ENCODE measurements around the gene BCAS1. TPM values are rescaled to one million over a fixed set of nuclear protein-coding genes. Genes with fewer than 3 reads are reported as not detected.
"Not testable (repeated sequence)": the region's sequence is repeated elsewhere in the genome, so short reads cannot be mapped to it uniquely, and the experiment has no call there.

The BCAS1 gene
- total RNA-seq, 1 experiment from 2014 or later: 0.16 TPM

DNA sequence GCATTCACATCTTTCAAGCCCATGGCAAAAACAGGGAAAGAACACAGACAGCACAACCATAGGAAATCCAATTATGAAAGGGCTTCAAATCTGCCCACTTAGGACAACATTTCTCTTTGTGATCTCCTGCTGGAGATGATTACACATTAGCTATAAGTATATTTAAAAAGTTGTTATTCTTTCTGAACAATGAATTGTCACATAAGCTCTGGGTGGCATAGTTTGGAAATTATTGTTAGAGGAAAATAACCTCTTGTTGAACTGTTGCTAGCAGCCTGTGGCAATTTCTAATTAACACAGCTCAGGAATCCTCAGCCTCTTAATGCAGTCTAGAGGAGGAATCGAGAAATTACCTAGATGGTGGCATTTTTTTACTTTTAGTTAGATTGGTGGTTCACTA lies 54.9 kb downstream of the BCAS1 start:
- H3K4me1 ChIP-seq: no peaks in the 10 kb centered on the region
- no peaks in the 10 kb centered on the region for H3K36me3 ChIP-seq
- H3K27me3 ChIP-seq: no peaks in the 10 kb centered on the region
- H3K9me3 ChIP-seq (replicated peaks): no peaks in the 10 kb centered on the region
- H3K4me3 ChIP-seq: no peak overlapping the region
- no peak for DNase-seq
- H3K27ac ChIP-seq: no peak overlapping the region

DNA sequence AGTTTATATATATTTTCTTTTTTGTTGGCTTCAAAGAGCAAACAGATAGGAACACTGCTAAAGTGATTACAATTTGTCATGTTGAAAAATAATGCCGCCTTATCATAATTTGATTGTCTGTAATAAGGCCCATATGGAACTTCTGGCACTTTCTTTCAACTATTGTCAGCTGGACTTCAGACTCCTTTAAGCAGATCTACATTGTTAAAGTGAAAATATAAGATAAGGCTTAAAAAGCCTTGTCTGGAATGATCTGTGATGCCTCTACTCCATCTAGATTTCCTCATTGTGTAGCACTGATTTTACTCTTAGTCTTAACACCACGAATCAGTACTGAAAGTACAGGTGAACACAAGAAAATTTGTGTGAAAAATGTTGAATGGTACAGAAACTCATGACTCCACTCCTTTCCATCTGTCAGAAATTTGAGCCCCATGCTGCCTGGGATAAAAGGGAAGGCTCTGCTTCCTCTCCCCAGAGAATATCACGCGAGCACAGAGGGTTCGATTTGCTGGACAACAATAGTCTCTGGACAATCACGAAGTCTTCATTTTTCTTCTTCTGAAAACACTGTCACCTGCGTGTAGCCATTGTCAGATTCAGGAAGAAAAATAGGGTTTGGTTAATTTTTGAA lies 56.0 kb downstream of the BCAS1 start:
- no peaks in the 10 kb centered on the region for H3K4me1 ChIP-seq
- H3K27me3 ChIP-seq: no peaks in the 10 kb centered on the region
- H3K36me3 ChIP-seq: no peaks in the 10 kb centered on the region
- no peaks in the 10 kb centered on the region for H3K9me3 ChIP-seq (replicated peaks)
- H3K27ac ChIP-seq: no peak overlapping the region
- no peak overlapping the region for H3K4me3 ChIP-seq
- peak in 1 of 2 experiments; percentile 27 for DNase-seq

DNA sequence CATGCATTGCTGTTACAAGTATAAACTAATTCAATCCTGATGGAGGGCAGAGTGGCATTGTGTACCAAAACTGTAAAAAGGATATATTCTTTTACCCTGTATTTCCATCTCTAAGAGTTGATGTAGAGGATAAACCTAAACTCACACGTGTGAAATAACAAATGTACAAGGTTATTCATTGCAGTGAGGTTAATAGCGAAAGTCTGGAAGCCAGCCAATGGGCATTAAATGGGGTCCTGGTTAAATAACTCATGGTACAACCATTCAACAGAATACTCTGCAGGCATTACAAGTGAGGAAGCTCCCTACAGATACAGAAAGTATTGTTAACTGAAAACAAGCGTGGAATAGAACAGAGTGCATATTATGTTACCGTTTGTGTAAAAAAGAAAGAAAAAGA lies 56.9 kb downstream of the BCAS1 start:
- peak in 1 of 2 experiments; percentile 16 for DNase-seq
- Histone ChIP-seq H3K27ac (no peak overlapping the region), H3K4me1 (no peaks in the 10 kb centered on the region), H3K4me3 (no peak overlapping the region), H3K9me3 (replicated peaks) (no peaks in the 10 kb centered on the region), H3K36me3 (no peaks in the 10 kb centered on the region), H3K27me3 (no peaks in the 10 kb centered on the region)

DNA sequence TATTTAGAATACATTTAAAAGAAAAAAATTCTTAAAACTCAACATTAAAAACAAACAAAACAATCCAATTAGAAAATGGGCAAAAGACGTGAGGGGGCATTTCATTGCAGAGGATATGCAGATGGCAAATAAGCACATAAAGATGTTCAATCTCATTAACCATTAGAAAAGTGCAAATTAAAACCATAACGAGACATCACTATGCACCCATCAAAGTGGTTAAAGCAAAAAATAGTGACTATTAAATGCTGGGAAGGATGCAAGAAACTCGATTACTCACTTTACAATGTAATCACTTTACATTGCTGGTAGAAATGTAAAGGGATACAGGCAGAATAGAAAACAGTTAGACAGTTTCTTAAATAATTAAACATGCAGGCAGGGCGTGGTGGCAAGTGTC lies 59.0 kb downstream of the BCAS1 start:
- H3K9me3 ChIP-seq (replicated peaks): no peaks in the 10 kb centered on the region
- H3K27me3 ChIP-seq: no peaks in the 10 kb centered on the region

DNA sequence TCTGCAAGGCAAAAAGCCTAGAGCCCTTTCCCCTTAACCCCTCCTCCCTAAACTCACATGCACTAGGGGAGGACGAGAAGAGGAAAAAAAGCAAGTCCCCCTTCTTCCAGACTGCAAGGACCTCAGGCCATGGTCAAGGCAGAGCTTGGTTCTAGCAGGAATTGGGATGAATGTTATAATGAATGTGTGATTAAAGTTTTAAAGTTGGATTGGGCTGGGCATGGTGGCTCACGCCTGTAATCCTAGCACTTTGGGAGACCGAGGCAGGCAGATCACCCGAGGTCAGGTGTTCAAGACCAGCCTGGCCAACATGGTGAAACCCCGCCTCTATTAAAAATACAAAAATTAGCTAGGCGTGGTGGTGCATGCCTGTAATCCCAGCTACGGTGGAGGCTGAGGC lies 64.2 kb downstream of the BCAS1 start:
- not testable (repeated sequence) for H3K4me3 ChIP-seq; H3K36me3 ChIP-seq; H3K4me1 ChIP-seq; DNase-seq; H3K9me3 ChIP-seq (replicated peaks); H3K27me3 ChIP-seq; H3K27ac ChIP-seq

More for the DNA sequence above, 59.0 kb downstream of the BCAS1 start:
- Histone ChIP-seq H3K27ac (no peak overlapping the region), H3K4me3 (no peak overlapping the region), H3K4me1 (no peaks in the 10 kb centered on the region), H3K36me3 (no peaks in the 10 kb centered on the region)
- DNase-seq: no peak

DNA sequence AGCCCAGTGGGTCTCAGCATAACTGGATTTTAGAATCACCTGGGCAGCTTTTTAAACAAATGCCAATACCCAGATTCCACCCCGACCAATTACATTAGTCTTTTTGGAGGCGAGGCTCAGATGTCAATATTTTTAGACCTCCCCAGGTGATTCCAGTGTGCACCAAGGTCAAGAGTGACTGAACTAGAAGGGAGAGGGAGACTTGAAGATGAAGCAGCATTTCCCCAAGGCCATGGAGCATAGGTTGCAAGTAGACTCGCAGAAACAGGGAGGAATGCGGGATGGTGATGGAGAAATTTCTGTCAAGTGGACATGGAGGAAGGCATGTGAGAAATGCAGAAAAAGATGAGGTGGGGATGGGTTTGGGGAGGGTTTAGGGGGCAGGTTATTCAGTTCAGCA lies 64.9 kb downstream of the BCAS1 start:
- no peak for DNase-seq
- no peak overlapping the region for H3K4me3 ChIP-seq
- peaks cover under 1% of the 10 kb centered on the region; the same call in 1 of the 2 replicates for H3K9me3 ChIP-seq (replicated peaks)
- H3K27ac ChIP-seq: no peak overlapping the region
- H3K4me1 ChIP-seq: no peaks in the 10 kb centered on the region
- no peaks in the 10 kb centered on the region for H3K27me3 ChIP-seq
- no peaks in the 10 kb centered on the region for H3K36me3 ChIP-seq

DNA sequence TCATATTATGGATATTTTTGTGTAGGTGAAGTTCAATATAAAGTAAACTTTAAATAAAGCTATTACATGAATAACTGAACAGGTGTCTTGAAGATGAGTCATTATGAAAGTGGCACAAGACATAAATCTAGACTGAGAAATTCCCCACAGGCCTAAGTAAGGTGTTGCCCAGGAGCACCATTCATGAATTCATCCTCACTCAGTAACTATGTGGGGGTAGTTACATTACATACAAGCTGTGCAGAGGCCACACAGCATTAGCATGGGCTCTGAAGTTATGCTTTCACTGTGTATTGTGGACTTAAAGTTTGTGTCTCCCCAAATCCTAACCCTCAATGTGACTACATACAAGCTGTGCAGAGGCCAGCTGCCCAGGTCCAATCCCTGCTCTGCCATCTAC lies 65.9 kb downstream of the BCAS1 start:
- H3K9me3 ChIP-seq (replicated peaks): peaks cover 3% of the 10 kb centered on the region; the same call in 1 of the 2 replicates
- H3K36me3 ChIP-seq: no peaks in the 10 kb centered on the region
- no peaks in the 10 kb centered on the region for H3K27me3 ChIP-seq
- H3K27ac ChIP-seq: no peak overlapping the region
- no peak for DNase-seq
- H3K4me3 ChIP-seq: no peak overlapping the region
- no peaks in the 10 kb centered on the region for H3K4me1 ChIP-seq

DNA sequence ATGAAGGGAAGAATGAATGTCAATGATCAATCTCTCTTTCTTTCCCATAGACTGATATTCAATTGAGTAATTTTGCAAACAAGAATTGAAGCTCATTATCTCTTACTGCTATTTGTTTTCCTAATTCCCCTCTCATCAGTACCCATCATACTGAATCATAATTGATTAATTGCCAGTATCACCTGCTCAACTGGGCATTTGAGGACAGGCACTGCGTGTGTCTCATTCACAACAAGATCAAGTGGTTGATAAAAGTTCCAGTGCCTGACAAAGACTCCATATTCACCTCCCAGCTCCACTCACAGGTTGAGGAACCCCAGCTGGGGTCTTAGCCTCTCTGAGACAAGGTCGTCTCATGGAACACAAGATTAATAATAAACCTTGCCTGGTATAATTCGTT lies 67.7 kb downstream of the BCAS1 start:
- Histone ChIP-seq H3K4me3 (no peak overlapping the region), H3K27me3 (no peaks in the 10 kb centered on the region), H3K27ac (no peak overlapping the region), H3K9me3 (replicated peaks) (peaks cover 3% of the 10 kb centered on the region; the same call in 1 of the 2 replicates), H3K36me3 (no peaks in the 10 kb centered on the region), H3K4me1 (no peaks in the 10 kb centered on the region)
- DNase-seq: no peak

DNA sequence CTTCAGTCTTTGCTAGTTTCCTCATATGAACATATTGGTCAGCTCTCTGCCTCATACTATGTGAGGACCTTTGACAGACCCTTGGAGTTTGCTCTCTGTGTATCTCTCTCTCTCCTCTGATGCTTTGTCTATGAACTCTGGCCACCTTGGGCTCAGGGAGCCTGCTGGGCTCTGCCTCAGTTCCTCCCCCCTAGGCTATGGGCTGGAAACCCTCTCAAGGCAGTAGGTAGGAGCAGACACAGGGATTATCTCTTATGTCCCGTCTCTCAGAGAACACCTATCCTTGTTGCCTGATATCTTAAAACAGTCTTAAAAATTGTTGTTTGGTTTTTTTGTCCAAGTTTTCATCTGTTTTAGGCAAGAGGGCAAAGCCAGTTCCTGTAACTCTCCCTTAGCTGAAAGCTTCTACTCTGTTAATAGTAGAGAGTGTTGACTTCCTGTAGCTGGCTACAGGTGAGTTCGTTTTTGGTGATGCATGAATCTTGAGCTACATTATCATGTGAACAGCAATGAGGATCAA lies 68.3 kb downstream of the BCAS1 start:
- Histone ChIP-seq H3K4me1 (no peaks in the 10 kb centered on the region), H3K27me3 (no peaks in the 10 kb centered on the region), H3K9me3 (replicated peaks) (peaks cover 3% of the 10 kb centered on the region; the same call in 1 of the 2 replicates), H3K4me3 (no peak overlapping the region), H3K27ac (no peak overlapping the region), H3K36me3 (no peaks in the 10 kb centered on the region)
- DNase-seq: no peak

DNA sequence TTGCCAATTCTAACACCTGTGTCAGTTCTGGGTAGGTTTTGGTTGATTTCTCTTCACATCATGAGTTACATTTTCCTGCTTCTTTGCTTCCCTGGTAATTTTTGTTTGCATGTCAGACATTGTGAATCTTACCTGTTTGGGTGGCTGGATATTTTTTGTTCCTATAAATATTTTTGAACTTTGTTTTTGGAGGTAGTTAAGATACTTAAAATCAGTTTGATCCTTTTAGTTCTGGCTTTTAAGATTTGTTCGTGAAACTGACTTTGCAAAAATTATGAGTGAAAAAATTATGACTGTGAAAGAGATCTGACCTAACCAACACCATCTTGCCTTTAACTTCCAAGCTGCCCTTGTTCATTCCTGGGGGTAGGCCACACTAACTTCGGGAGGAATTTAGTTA lies 69.5 kb downstream of the BCAS1 start:
- Histone ChIP-seq H3K9me3 (replicated peaks) (peaks cover 3% of the 10 kb centered on the region; the same call in 1 of the 2 replicates), H3K27ac (no peak overlapping the region), H3K36me3 (no peaks in the 10 kb centered on the region), H3K27me3 (0 out of 2 replicates have a peak, but pooled peaks cover 3% of the 10 kb centered on the region), H3K4me1 (no peaks in the 10 kb centered on the region), H3K4me3 (no peak overlapping the region)
- no peak for DNase-seq

DNA sequence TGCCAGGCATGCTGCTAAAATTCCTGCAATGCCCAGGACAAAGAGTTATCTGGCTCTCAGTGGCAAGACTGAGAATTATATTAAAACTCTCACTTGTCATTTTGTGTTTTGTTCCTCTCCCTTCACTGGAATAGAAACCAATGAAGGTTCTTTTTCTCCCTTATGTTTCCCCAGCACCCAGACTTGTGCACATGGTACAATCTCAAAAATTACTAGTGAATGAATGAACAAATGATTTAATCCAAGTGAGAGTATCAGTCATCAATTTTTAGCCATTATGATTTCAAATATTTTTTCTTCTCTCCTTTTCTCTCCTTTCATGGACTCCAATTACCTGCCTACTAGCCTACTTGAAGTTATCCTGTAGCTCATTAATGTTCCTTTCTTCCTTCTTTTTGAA lies 70.1 kb downstream of the BCAS1 start:
- no peak overlapping the region for H3K4me3 ChIP-seq
- no peak overlapping the region for H3K27ac ChIP-seq
- no peaks in the 10 kb centered on the region for H3K4me1 ChIP-seq
- DNase-seq: no peak
- peaks cover 3% of the 10 kb centered on the region; the same call in 1 of the 2 replicates for H3K9me3 ChIP-seq (replicated peaks)
- H3K27me3 ChIP-seq: 0 out of 2 replicates have a peak, but pooled peaks cover 3% of the 10 kb centered on the region
- H3K36me3 ChIP-seq: no peaks in the 10 kb centered on the region

DNA sequence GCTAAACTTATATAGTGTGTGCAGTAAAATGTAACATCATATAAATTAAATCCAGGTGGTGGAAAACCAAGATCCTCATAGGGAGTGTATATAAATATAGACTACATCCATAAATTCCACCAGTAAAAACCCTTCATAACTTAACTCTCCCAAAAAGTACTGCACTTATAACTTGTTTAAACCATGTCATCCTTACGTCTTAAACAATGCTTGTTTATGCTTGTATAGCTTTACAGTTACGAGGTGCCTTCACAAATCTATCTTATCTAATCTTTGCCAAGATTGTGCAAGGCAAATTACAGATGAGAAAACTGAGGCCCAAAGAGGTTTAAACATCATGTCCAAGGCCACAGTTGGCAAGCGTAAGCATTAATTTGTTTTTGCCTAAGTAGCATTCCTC lies 71.3 kb downstream of the BCAS1 start:
- no peak overlapping the region for H3K27ac ChIP-seq
- H3K9me3 ChIP-seq (replicated peaks): peaks cover 3% of the 10 kb centered on the region; the same call in 1 of the 2 replicates

DNA sequence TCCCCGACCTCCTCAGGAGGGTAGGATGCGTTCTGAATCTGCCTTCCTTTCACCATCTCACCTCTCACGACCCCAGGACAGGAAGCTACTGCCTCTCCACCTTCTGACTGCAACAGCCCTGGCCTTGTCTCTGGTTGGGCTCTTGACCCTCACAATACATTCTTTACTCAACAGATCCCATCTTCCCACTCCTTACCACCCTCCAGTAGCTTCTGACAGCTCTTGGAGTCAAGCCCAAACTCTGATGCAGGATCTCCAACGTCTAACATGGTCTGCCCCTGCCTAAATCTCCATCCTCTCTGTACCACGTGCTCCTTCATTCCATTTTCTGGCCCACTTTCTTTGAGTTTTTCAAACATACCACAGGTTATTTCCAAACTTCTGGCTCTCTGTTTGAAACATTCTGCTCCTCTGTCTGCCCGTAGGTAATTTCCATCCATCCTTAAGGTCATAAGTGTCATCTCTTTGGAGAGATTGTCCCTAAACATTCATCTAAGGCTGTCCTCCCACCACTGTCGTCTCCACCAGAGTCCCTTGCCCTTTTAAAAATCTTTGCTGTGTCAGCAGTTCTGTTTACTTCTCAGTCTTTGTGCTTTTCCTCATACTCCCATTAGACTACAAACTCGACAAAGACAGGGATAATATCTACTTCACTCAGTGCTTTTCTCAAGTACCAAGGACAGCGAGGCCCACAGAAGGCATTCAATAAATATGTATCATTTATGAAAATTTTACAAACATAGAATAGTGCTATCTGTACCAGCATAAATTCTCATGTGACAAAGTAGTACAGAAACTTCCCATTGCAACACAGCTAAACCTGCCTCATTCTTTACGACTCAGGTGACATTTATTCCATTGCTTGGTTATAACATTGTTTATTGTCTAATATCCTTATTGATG lies 73.6 kb downstream of the BCAS1 start:
- no peak overlapping the region for H3K27ac ChIP-seq
- no peak for DNase-seq
- no peak overlapping the region for H3K4me3 ChIP-seq

More for the DNA sequence above, 71.3 kb downstream of the BCAS1 start:
- no peak overlapping the region for H3K4me3 ChIP-seq
- H3K36me3 ChIP-seq: no peaks in the 10 kb centered on the region
- H3K4me1 ChIP-seq: no peaks in the 10 kb centered on the region
- no peak for DNase-seq
- H3K27me3 ChIP-seq: peaks cover 7% of the 10 kb centered on the region; the same call in 1 of the 2 replicates

DNA sequence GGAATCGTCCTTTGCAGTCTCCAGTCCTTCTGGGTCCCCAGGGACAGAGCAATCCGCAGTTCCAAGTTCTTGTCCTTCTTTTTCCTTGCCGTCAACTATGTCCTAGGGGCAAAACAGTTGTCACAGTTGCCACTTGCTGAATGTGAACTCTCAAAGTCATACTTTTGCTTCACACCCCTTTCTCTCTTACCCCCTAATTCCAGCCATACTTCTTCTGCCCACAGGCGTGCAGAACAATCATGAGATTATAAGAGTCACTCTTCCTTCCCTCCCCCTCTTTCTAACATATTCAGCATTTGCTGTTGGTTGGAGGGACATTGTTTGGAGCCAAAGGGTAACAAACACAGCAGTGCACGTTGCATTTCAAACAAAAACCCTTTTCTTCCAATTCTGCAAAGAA lies 74.4 kb downstream of the BCAS1 start:
- H3K9me3 ChIP-seq (replicated peaks): peaks cover 3% of the 10 kb centered on the region; the same call in 1 of the 2 replicates
- H3K36me3 ChIP-seq: no peaks in the 10 kb centered on the region
- no peak overlapping the region for H3K4me3 ChIP-seq
- no peaks in the 10 kb centered on the region for H3K4me1 ChIP-seq
- H3K27me3 ChIP-seq: peaks cover 10% of the 10 kb centered on the region
- DNase-seq: no peak
- no peak overlapping the region for H3K27ac ChIP-seq

More for the DNA sequence above, 73.6 kb downstream of the BCAS1 start:
- H3K9me3 ChIP-seq (replicated peaks): peaks cover 3% of the 10 kb centered on the region; the same call in 1 of the 2 replicates
- no peaks in the 10 kb centered on the region for H3K4me1 ChIP-seq
- H3K36me3 ChIP-seq: no peaks in the 10 kb centered on the region
- H3K27me3 ChIP-seq: peaks cover 7% of the 10 kb centered on the region; the same call in 1 of the 2 replicates

DNA sequence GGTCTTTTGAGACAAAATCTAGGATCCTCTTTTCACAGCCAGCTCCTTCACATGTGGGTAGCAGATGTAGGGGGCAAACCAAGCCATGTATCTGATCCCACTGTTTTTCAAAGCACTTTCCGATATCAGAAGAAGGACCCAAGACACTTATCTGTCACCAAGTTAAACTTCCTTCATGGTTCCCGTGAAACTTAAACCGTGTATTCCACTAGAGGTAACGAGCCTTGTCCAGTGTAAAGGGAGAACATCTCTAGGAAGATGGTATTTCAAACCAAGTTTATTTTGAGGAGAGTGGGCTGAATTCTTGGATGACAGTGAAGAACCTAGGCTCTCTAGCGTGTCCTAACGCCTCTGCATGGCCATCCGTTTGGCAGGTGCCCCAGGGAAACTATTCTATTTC lies 76.3 kb downstream of the BCAS1 start:
- DNase-seq: no peak
- no peak overlapping the region for H3K4me3 ChIP-seq
- no peaks in the 10 kb centered on the region for H3K36me3 ChIP-seq
- peaks cover 17% of the 10 kb centered on the region for H3K27me3 ChIP-seq
- no peaks in the 10 kb centered on the region for H3K9me3 ChIP-seq (replicated peaks)
- H3K27ac ChIP-seq: no peak overlapping the region
- no peaks in the 10 kb centered on the region for H3K4me1 ChIP-seq
